MM.1S (cell line): Measurements from ENCODE around the gene EMP1.

Experiments
- DNase-seq: peaks from one replicate; pipeline ENCODE4 v3.0.0-alpha.2; 2015
- H2AFZ ChIP-seq: fragments of 300-600 bp; sonication (generic); 2 replicates; pipeline ENCODE4 v1.6.0; 2016; ENCODE audit warnings: antibody characterized with exemption, low read length
- H3F3A ChIP-seq: fragments of 300-600 bp; sonication (generic); 2 replicates; pipeline ENCODE4 v1.6.1; 2016; ENCODE audit warnings: mild to moderate bottlenecking, antibody characterized with exemption, low read length, moderate library complexity, mixed read lengths; ENCODE audit not compliant: insufficient read depth
- H3K27ac ChIP-seq: fragments of 300-600 bp; sonication (generic); 2 replicates; pipeline ENCODE4 v1.5.1; 2016; ENCODE audit warnings: mild to moderate bottlenecking, low read length
- H3K27me3 ChIP-seq: fragments of 300-600 bp; sonication (generic); replicated peaks from 2 replicates; pipeline ENCODE4 v1.6.0; 2016; ENCODE audit warnings: low read length; ENCODE audit not compliant: insufficient read depth
- H3K36me3 ChIP-seq: fragments of 300-600 bp; sonication (generic); replicated peaks from 2 replicates; pipeline ENCODE4 v1.6.1; 2016; ENCODE audit warnings: mild to moderate bottlenecking, low read length, mixed read lengths; ENCODE audit not compliant: insufficient read depth
- H3K4me1 ChIP-seq: fragments of 300-600 bp; sonication (generic); 2 replicates; pipeline ENCODE4 v1.6.1; 2016; ENCODE audit warnings: low read length, mixed read lengths
- H3K4me2 ChIP-seq: fragments of 300-600 bp; sonication (generic); 2 replicates; pipeline ENCODE4 v1.6.0; 2016; ENCODE audit warnings: low read depth, low read length
- H3K4me3 ChIP-seq: fragments of 300-600 bp; sonication (generic); 2 replicates; pipeline ENCODE4 v1.5.1; 2016; ENCODE audit warnings: low read length, mixed read lengths
- H3K79me2 ChIP-seq: fragments of 300-600 bp; sonication (generic); 2 replicates; pipeline ENCODE4 v1.6.1; 2016; ENCODE audit warnings: mixed run types, low read length, mixed read lengths
- H3K9ac ChIP-seq: fragments of 300-600 bp; sonication (generic); 2 replicates; pipeline ENCODE4 v1.6.1; 2016; ENCODE audit warnings: low read length, mixed read lengths
- H3K9me2 ChIP-seq: fragments of 300-600 bp; sonication (generic); replicated peaks from 2 replicates; pipeline ENCODE4 v1.6.1; 2016; ENCODE audit warnings: mild to moderate bottlenecking, low read length, mixed read lengths; ENCODE audit not compliant: insufficient read depth
- H3K9me3 ChIP-seq: fragments of 300-600 bp; sonication (generic); replicated peaks from 2 replicates; pipeline ENCODE4 v1.6.1; 2016; ENCODE audit warnings: mild to moderate bottlenecking, low read length, mixed read lengths; ENCODE audit not compliant: insufficient read depth
- H4K20me1 ChIP-seq: fragments of 300-600 bp; sonication (generic); 2 replicates; pipeline ENCODE4 v1.6.1; 2016; ENCODE audit warnings: mild to moderate bottlenecking, low read length, moderate library complexity, mixed read lengths; ENCODE audit not compliant: insufficient read depth
- CTCF ChIP-seq: fragments of 300-600 bp; sonication (generic); IDR thresholded peaks from 2 replicates; pipeline ENCODE4 v1.5.1; 2016; ENCODE audit warnings: antibody characterized with exemption, low read length, mixed read lengths
- EZH2 ChIP-seq: fragments of 300-600 bp; sonication (generic); optimal IDR thresholded peaks from 2 replicates; pipeline ENCODE3; 2017; ENCODE audit warnings: low read depth, mild to moderate bottlenecking, antibody characterized with exemption, low read length, mixed read lengths
- EZH2phosphoT487 ChIP-seq: fragments of 300-600 bp; sonication (generic); IDR thresholded peaks from 2 replicates; pipeline ENCODE4 v1.6.1; 2018; ENCODE audit warnings: antibody characterized with exemption, low read length

The EMP1 gene

GRCh38 chr12:13163868-13164635 lies 32.5 kb upstream of the EMP1 start:
- no peak for TF ChIP-seq EZH2phosphoT487
- TF ChIP-seq CTCF: no peak
- TF ChIP-seq EZH2: no peak
- no peak for DNase-seq
- Histone ChIP-seq H3K9ac (no peak overlapping the region), H3K79me2 (no peaks in the 10 kb centered on the region), H4K20me1 (no peaks in the 10 kb centered on the region), H3K9me3 (no peaks in the 10 kb centered on the region), H3K4me1 (peaks cover 22% of the 10 kb centered on the region), H3K36me3 (no peaks in the 10 kb centered on the region), H2AFZ (no peak overlapping the region), H3F3A (peaks cover 14% of the 10 kb centered on the region), H3K4me3 (no peak overlapping the region), H3K27ac (no peak overlapping the region), H3K9me2 (no peaks in the 10 kb centered on the region), H3K4me2 (no peak overlapping the region), H3K27me3 (no peaks in the 10 kb centered on the region)

GRCh38 chr12:13164921-13165616 lies 31.5 kb upstream of the EMP1 start:
- Histone ChIP-seq H3K27ac (peak overlapping the region; percentile 67), H3K4me2 (peak overlapping the region; percentile 44), H3K4me3 (no peak overlapping the region), H3K4me1 (peaks cover 22% of the 10 kb centered on the region), H3K9me3 (no peaks in the 10 kb centered on the region), H3K79me2 (no peaks in the 10 kb centered on the region), H3K9me2 (no peaks in the 10 kb centered on the region), H3K27me3 (no peaks in the 10 kb centered on the region), H3K36me3 (no peaks in the 10 kb centered on the region), H4K20me1 (no peaks in the 10 kb centered on the region), H3F3A (peaks cover 14% of the 10 kb centered on the region), H2AFZ (peak overlapping the region; percentile 38), H3K9ac (0 out of 2 replicates have a peak overlapping the region, but pooled peaks have one; percentile 2)
- no peak for DNase-seq
- no peak for TF ChIP-seq CTCF
- TF ChIP-seq EZH2phosphoT487: no peak
- no peak for TF ChIP-seq EZH2

GRCh38 chr12:13165617-13166041 lies 30.9 kb upstream of the EMP1 start:
- Histone ChIP-seq H3K4me1 (peaks cover 22% of the 10 kb centered on the region), H3K79me2 (no peaks in the 10 kb centered on the region), H3K4me3 (no peak overlapping the region), H3K9ac (peak overlapping the region; percentile 11; the same call in 1 of the 2 replicates), H3K4me2 (peak overlapping the region; percentile 44), H3K9me2 (no peaks in the 10 kb centered on the region), H3K27ac (peak overlapping the region; percentile 67), H3F3A (peaks cover 14% of the 10 kb centered on the region), H2AFZ (peak overlapping the region; percentile 38), H3K27me3 (no peaks in the 10 kb centered on the region; the same call in 1 of the 2 replicates), H3K36me3 (no peaks in the 10 kb centered on the region), H3K9me3 (no peaks in the 10 kb centered on the region), H4K20me1 (no peaks in the 10 kb centered on the region)
- TF ChIP-seq EZH2 (no peak), EZH2phosphoT487 (no peak), CTCF (no peak)
- DNase-seq: peak; percentile 94
